Hematopoietic multipotent progenitor cell (in vitro differentiated cells): ENCODE data around the gene MED15. TPM values are rescaled to one million over a fixed set of nuclear protein-coding genes. Genes with fewer than 3 reads are reported as not detected.

Experiments
- DNase-seq, 3 donors: peaks; one replicate each; pipeline ENCODE4 v3.0.0-alpha.2; 2011 to 2015; ENCODE audit warnings: low read depth in 2 of 3, low spot score in 2 of 3
- small RNA-seq: library from RNA; depleted of rRNA; stranded (forward); fragments of <200 nt; gene quantifications from one replicate; pipeline ENCODE3, GENCODE V24; 2012
- total RNA-seq: library from RNA; depleted of rRNA; stranded (reverse); fragments of >200 nt; gene quantifications from one replicate; pipeline ENCODE4 v1.2.3, GENCODE V29; 2012

The MED15 gene
- total RNA-seq, 1 donor, result 97.8 TPM

DNA sequence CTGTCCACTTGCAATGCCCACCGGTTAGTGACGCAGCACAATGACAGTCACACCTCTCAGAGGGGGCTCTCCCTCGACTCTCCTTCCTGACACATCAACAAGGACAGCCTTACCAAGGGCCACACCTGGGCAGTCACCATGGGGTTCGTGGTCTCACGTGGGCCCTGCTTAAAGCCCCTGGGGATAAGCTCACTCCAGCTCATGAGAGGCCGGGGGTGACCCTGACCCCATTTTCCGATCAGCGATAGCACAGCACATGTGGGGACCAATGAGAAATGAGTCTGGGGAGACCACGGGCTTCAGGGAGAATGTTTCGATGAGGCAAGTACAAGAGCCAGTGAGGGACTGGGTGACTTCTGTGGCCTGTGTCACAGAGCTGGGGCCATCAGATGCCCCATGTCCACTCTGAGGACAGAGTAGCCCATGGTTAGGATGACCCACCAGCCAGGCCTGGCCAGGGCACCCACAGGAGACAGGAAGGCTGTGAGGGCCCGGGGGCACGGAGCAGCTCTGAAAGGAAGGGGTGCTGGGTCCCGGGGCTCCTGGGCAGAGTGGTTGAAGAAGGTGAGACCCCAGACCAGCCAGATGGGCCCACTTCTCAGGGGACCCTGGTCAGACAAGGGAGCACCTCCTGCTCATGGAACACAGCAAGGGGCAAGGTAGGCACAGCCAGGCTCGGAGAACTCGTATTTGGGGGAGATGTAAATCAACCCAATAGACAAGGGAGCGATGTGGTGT lies 128.8 kb downstream of the MED15 start:
- no peak for DNase-seq

DNA sequence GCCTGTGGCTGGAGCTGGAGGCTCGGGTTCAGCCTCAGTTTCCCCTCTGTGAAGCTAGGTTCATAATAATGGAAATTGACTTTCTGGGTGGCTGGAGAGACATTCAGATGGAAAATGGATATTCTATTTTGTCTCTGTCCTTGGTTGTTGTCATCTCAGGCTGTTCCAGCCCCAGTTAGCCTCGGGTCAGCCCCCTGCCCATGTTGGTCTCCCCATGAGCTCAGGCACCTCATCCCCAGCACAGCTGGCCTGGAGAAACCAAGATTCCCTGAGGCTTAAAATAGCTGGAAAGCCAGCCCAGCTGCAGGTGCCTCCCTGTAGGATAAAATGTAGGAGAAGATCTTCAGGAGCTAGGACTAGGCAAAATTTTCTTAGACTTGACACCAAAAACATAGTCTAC lies 129.5 kb downstream of the MED15 start:
- no peak for DNase-seq

Small RNA genes lying within 50 kb of the gene (small RNA-seq; reads per million reads assigned to genes)
- gene IGLL4P, result not detected
- gene RF00019, result not detected
- gene RN7SL812P, result not detected
- gene RNY1P9, result not detected

Other genes with a start within 250 kb of the MED15 start
- gene RTN4R, start 239.3 kb upstream of the MED15 start, total RNA-seq, result 8.9 TPM
- 52.8 TPM for gene DGCR6L, start 187.6 kb upstream of the MED15 start, total RNA-seq
- 36.9 TPM for gene ZNF74, start 113.5 kb upstream of the MED15 start, total RNA-seq
- 0.54 TPM for gene SCARF2, start 69.8 kb upstream of the MED15 start, total RNA-seq
- 33.9 TPM for gene KLHL22, start 11.8 kb upstream of the MED15 start, total RNA-seq